Stimulated activated naive CD8-positive, alpha-beta T cell treated with anti-CD3 and anti-CD28 coated beads, Interleukin-15, amount 100 ng/mL, for 72 hours (primary cell): ENCODE results near the gene PCNX3.

Experiments used
- ATAC-seq: fragments of 150-1000 bp; cut with Tn5 transposase; 2 replicates; pipeline ENCODE4 v1.10.0; 2021; ENCODE audit warnings: mild to moderate bottlenecking, moderate library complexity
- DNase-seq, 2 donors: peaks; one replicate each; pipeline ENCODE4 v3.0.0; 2021 to 2022
- H3K27ac Mint-ChIP-seq, 2 donors: one replicate each; pipeline ENCODE4 v1.8.0; 2022; ENCODE audit warnings: mild to moderate bottlenecking in 2 of 2, mixed read lengths in 2 of 2, moderate library complexity in 2 of 2
- H3K27me3 Mint-ChIP-seq: one replicate; pipeline ENCODE4 v1.8.0; 2022; ENCODE audit warnings: mixed read lengths
- H3K4me1 Mint-ChIP-seq: one replicate; pipeline ENCODE4 v1.8.0; 2022; ENCODE audit warnings: mild to moderate bottlenecking, mixed read lengths
- H3K4me3 Mint-ChIP-seq, 2 donors: one replicate each; pipeline ENCODE4 v1.8.0; 2022; ENCODE audit warnings: mild to moderate bottlenecking in 2 of 2, mixed read lengths in 2 of 2, moderate library complexity in 1 of 2
- H3K9me3 Mint-ChIP-seq, 2 donors: one replicate each; pipeline ENCODE4 v1.8.0; 2022; ENCODE audit warnings: mixed read lengths in 2 of 2

The PCNX3 gene

GRCh38 chr11:65589444-65590239 lies 25.9 kb upstream of the PCNX3 start:
- DNase-seq (peak; percentile 75 to 81), ATAC-seq (peak; percentile 68)
- Mint-ChIP-seq H3K4me3 (peak overlapping the region; percentile 83 to 85), H3K4me1 (peaks cover 72% of the 10 kb centered on the region), H3K27ac (peak overlapping the region; percentile 84 to 85), H3K9me3 (no peaks in the 10 kb centered on the region), H3K27me3 (no peaks in the 10 kb centered on the region)

DNA sequence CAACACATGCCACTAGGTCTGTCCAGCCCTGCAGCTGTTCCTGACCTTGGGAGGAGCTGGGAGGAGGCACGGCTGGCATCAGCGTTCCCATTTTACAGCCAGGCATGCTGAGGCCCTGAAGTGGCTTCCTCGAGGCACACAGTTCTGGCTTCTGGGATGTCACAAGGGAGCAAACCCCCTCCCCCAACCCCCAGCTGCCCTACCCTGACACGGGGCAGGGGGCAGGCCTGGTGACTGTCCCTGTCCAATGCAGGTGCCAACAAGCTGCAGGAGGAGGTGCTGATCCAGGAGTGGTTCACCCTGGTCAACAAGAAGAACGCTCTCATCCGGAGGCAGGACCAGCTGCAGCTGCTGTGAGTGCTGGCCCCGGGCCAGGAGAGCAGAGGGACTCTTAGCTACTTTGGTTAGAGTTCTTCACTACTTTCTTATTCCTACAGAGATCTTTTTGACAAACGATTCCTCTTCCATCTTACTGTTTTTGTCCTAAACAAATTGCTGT lies 25.3 kb upstream of the PCNX3 start:
- Mint-ChIP-seq H3K9me3 (no peaks in the 10 kb centered on the region), H3K27me3 (no peaks in the 10 kb centered on the region), H3K27ac (no peak overlapping the region), H3K4me3 (no peak overlapping the region), H3K4me1 (peaks cover 79% of the 10 kb centered on the region)
- ATAC-seq: no peak
- no peak for DNase-seq

- H3K27me3 Mint-ChIP-seq: no peaks in the 10 kb centered on the region
- no peak overlapping the region for H3K27ac Mint-ChIP-seq
- no peak for DNase-seq
- H3K4me1 Mint-ChIP-seq: peaks cover 73% of the 10 kb centered on the region
- H3K4me3 Mint-ChIP-seq: no peak overlapping the region
- ATAC-seq: no peak
- H3K9me3 Mint-ChIP-seq: no peaks in the 10 kb centered on the region
Observed at GRCh38 chr11:65591939-65592857, 23.4 kb upstream of the PCNX3 start.

GRCh38 chr11:65592858-65593517 lies 22.6 kb upstream of the PCNX3 start:
- no peak overlapping the region for H3K27ac Mint-ChIP-seq
- H3K4me3 Mint-ChIP-seq: no peak overlapping the region
- no peaks in the 10 kb centered on the region for H3K27me3 Mint-ChIP-seq
- no peaks in the 10 kb centered on the region for H3K9me3 Mint-ChIP-seq
- DNase-seq (no peak), ATAC-seq (no peak)
- peaks cover 65% of the 10 kb centered on the region for H3K4me1 Mint-ChIP-seq

GRCh38 chr11:65593518-65594414 lies 21.8 kb upstream of the PCNX3 start:
- ATAC-seq: peak; percentile 41
- H3K4me1 Mint-ChIP-seq: peaks cover 57% of the 10 kb centered on the region
- no peak overlapping the region for H3K27ac Mint-ChIP-seq
- H3K27me3 Mint-ChIP-seq: no peaks in the 10 kb centered on the region
- no peak for DNase-seq
- no peak overlapping the region for H3K4me3 Mint-ChIP-seq
- H3K9me3 Mint-ChIP-seq: no peaks in the 10 kb centered on the region

DNA sequence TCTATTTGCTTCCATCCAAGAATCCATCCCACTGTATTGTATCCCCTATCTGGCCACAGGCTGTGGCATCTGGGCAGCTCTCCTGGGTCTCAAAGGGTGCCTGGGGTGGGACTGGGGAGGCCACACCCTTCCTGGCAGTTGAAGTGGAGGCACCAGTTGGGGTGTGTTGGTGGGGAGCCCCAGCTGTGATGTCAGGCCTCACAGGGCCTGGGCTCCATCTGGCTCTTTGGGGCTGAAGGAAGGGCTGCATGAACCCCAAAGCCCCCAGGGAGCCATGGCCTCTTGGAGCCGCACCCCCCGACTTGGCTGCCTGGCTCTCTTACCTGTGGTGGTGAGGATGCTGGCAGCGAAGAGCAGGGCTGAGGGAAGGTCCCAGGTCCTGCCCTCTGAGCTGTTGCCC lies 20.4 kb upstream of the PCNX3 start:
- Mint-ChIP-seq H3K27ac (peak overlapping the region in 1 of 2 donors; percentile 89), H3K4me1 (peaks cover 43% of the 10 kb centered on the region), H3K27me3 (no peaks in the 10 kb centered on the region), H3K9me3 (no peaks in the 10 kb centered on the region), H3K4me3 (no peak overlapping the region)
- no peak for DNase-seq
- peak; percentile 6 for ATAC-seq

DNA sequence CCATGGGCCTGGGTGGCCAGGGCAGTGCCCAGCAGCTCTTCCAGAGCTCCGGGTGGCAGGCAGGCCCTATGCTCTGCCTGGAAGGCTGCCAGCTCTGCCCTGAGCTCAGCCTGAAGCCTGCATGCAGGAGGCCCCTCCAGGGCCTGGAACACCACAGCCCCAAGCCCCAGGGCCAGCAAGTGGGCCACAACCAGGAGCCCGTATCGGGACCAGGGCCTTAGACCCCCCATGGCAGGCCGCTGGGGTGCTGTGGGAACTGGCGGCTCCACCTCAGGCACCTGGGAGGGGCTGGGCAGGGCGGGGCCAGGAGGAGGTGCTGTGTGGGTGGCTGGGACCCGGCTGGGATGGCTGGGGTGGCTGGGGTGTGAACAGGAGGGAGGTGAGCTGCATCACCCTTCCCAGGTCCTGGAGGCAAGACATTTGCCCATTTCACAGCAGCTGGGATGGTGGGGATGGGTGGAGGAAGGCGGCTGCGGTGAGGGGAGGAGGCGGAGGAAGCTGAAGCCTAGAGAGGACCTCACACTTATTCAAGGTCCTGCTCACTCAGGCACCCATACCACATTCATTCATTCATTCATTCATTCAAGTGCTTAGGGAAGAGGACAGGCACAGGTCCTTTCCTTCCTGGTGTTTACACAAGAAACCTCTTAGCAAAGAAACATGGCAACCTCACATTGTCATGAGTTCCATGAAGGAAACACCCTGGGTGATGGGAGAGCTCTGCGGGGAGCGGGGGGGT lies 19.9 kb upstream of the PCNX3 start, which contains the start of gene KCNK7:
KCNK7 (minus strand) TSS at position 258 of the 739 bp plus-strand sequence; CDS start at position 230, 28 bp downstream.
- Mint-ChIP-seq H3K27ac (peak within 1 kb of the TSS; percentile 77 to 89), H3K4me1 (peaks cover 38% of the 10 kb centered on the region), H3K9me3 (no peaks in the 10 kb centered on the region), H3K27me3 (no peaks in the 10 kb centered on the region), H3K4me3 (no peak within 1 kb of the TSS)
- ATAC-seq: peak; percentile 26
- DNase-seq: no peak

- Mint-ChIP-seq H3K4me3 (no peak overlapping the region), H3K27me3 (no peaks in the 10 kb centered on the region), H3K27ac (peak overlapping the region in 1 of 2 donors; percentile 61)
Observed at GRCh38 chr11:65596520-65596919, 19.1 kb upstream of the PCNX3 start.

GRCh38 chr11:65598258-65598699 lies 17.3 kb upstream of the PCNX3 start:
- DNase-seq (no peak), ATAC-seq (no peak)
- Mint-ChIP-seq H3K4me1 (peaks cover 31% of the 10 kb centered on the region), H3K27ac (no peak overlapping the region), H3K4me3 (no peak overlapping the region), H3K9me3 (no peaks in the 10 kb centered on the region), H3K27me3 (no peaks in the 10 kb centered on the region)

More at GRCh38 chr11:65596520-65596919, 19.1 kb upstream of the PCNX3 start:
- DNase-seq: no peak
- H3K4me1 Mint-ChIP-seq: peaks cover 36% of the 10 kb centered on the region
- H3K9me3 Mint-ChIP-seq: no peaks in the 10 kb centered on the region
- no peak for ATAC-seq

- no peak overlapping the region for H3K4me3 Mint-ChIP-seq
Observed at GRCh38 chr11:65599216-65599954, 16.2 kb upstream of the PCNX3 start.

GRCh38 chr11:65599955-65600246 lies 15.7 kb upstream of the PCNX3 start:
- Mint-ChIP-seq H3K4me3 (no peak overlapping the region), H3K27ac (no peak overlapping the region), H3K9me3 (no peaks in the 10 kb centered on the region), H3K4me1 (peaks cover 17% of the 10 kb centered on the region), H3K27me3 (no peaks in the 10 kb centered on the region)
- no peak for DNase-seq
- no peak for ATAC-seq

More at GRCh38 chr11:65599216-65599954, 16.2 kb upstream of the PCNX3 start:
- Mint-ChIP-seq H3K27me3 (no peaks in the 10 kb centered on the region), H3K4me1 (peaks cover 20% of the 10 kb centered on the region), H3K9me3 (no peaks in the 10 kb centered on the region), H3K27ac (no peak overlapping the region)
- no peak for ATAC-seq
- DNase-seq: no peak

GRCh38 chr11:65604258-65604657 lies 11.3 kb upstream of the PCNX3 start:
- no peak overlapping the region for H3K4me3 Mint-ChIP-seq
- ATAC-seq (no peak), DNase-seq (no peak)
- peak overlapping the region; percentile 19 to 86 for H3K27ac Mint-ChIP-seq
- H3K9me3 Mint-ChIP-seq: no peaks in the 10 kb centered on the region
- peaks cover 11% of the 10 kb centered on the region for H3K4me1 Mint-ChIP-seq
- H3K27me3 Mint-ChIP-seq: no peaks in the 10 kb centered on the region

DNA sequence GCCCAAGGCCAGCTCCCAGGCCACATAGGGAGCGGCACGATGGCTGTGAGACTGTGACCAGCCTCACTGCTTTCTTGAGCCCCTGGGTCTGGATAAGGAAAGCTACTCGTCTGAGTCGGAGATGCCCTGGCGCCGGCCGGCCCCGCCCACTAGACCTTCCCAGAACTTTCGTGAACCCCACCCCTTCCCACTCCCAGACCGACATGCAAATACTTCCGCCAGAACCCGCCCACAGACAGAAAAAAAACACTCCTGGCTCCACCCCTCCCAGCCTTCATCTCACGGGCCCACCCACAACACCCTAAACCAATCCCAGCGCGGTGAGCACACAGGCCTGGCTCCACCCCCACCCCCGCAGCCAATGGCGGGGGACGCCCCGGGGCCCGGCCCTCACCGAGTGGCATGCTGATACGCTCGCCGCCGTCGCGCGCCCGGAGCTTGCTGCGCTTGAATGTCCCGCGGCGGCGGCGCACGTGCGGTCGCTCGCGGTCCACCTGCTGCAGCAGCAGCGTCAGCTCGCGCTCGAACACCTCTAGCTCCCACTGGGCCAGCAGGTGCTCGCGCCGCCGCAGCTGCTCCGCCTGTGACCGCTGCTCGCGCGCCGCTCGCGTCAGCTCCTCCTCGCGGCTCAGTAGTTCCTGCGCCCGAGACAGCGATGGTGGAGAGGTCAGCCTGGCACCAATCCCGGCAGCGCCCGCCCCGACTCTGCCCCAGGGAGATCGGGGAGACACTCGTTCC lies 8.5 kb upstream of the PCNX3 start:
- DNase-seq (no peak), ATAC-seq (peak; percentile 66)

More for the DNA sequence above, 8.5 kb upstream of the PCNX3 start:
- Mint-ChIP-seq H3K4me1 (peaks cover 38% of the 10 kb centered on the region), H3K27ac (no peak overlapping the region), H3K27me3 (no peaks in the 10 kb centered on the region), H3K4me3 (no peak overlapping the region), H3K9me3 (no peaks in the 10 kb centered on the region)
